Loucy (cell line): ENCODE data around the gene PRM1.

Experiments used
- H2AFZ ChIP-seq: fragments of 200-600 bp; sonication (generic); 2 replicates; pipeline ENCODE4 v1.6.0; 2016; ENCODE audit warnings: antibody characterized with exemption, mild to moderate bottlenecking, low read length, moderate library complexity
- H3F3A ChIP-seq: fragments of 200-600 bp; 2 replicates; pipeline ENCODE4 v1.6.0; 2016; ENCODE audit warnings: antibody characterized with exemption, low read depth, mild to moderate bottlenecking
- H3K27me3 ChIP-seq: fragments of 200-600 bp; sonication (generic); 2 replicates; pipeline ENCODE4 v1.6.1; 2014; ENCODE audit warnings: low read length, mild to moderate bottlenecking; ENCODE audit not compliant: insufficient read depth, poor library complexity, severe bottlenecking
- H3K36me3 ChIP-seq: fragments of 200-600 bp; sonication (generic); 2 replicates; pipeline ENCODE4 v1.6.1; 2016; ENCODE audit warnings: low read length; ENCODE audit not compliant: insufficient read depth
- H3K4me1 ChIP-seq: fragments of 200-600 bp; sonication (generic); 2 replicates; pipeline ENCODE4 v1.5.1; 2014; ENCODE audit warnings: low read length, mild to moderate bottlenecking; ENCODE audit not compliant: insufficient read depth, poor library complexity, severe bottlenecking
- H3K4me2 ChIP-seq: fragments of 200-600 bp; sonication (generic); 2 replicates; pipeline ENCODE4 v1.6.0; 2014; ENCODE audit warnings: antibody characterized with exemption, low read length, low read depth, mild to moderate bottlenecking; ENCODE audit not compliant: poor library complexity, severe bottlenecking
- H3K4me3 ChIP-seq: fragments of 200-600 bp; sonication (generic); 2 replicates; pipeline ENCODE4 v1.5.1; 2014; ENCODE audit warnings: low read length, mild to moderate bottlenecking, mixed read lengths; ENCODE audit not compliant: poor library complexity, severe bottlenecking
- H3K79me2 ChIP-seq: fragments of 200-600 bp; sonication (generic); 2 replicates; pipeline ENCODE4 v1.6.1; 2014; ENCODE audit warnings: low read length; ENCODE audit not compliant: insufficient read depth
- H3K9ac ChIP-seq: fragments of 200-600 bp; sonication (generic); 2 replicates; pipeline ENCODE4 v1.6.0; 2014; ENCODE audit warnings: mild to moderate bottlenecking, low read depth, low read length, moderate library complexity; ENCODE audit not compliant: poor library complexity, severe bottlenecking
- H3K9me2 ChIP-seq: fragments of 200-600 bp; sonication (generic); replicated peaks from 2 replicates; pipeline ENCODE4 v1.6.1; 2016; ENCODE audit warnings: low read depth, low read length, mixed read lengths
- H3K9me3 ChIP-seq: fragments of 200-600 bp; sonication (generic); 2 replicates; pipeline ENCODE4 v1.6.1; 2014; ENCODE audit warnings: mild to moderate bottlenecking, antibody characterized with exemption, low read length, low read depth; ENCODE audit not compliant: insufficient read depth
- H4K20me1 ChIP-seq: fragments of 200-600 bp; sonication (generic); 2 replicates; pipeline ENCODE4 v1.6.0; 2014; ENCODE audit warnings: antibody characterized with exemption, low read length, mild to moderate bottlenecking; ENCODE audit not compliant: insufficient read depth, poor library complexity, severe bottlenecking
- CTCF ChIP-seq: fragments of 200-600 bp; sonication (generic); conservative IDR thresholded peaks from 2 replicates; pipeline ENCODE4 v1.5.1; 2014; ENCODE audit warnings: mild to moderate bottlenecking, antibody characterized with exemption, low read length
- EZH2phosphoT487 ChIP-seq: fragments of 200-600 bp; IDR thresholded peaks from 2 replicates; pipeline ENCODE4 v1.6.1; 2018; ENCODE audit warnings: antibody characterized with exemption, mild to moderate bottlenecking, moderate library complexity, borderline replicate concordance

The PRM1 gene

GRCh38 chr16:11249233-11250061 is 31.7 kb downstream of the PRM1 start:
- no peak overlapping the region for H2AFZ ChIP-seq
- H3K9me3 ChIP-seq, result no peaks in the 10 kb centered on the region
- no peak overlapping the region for H3K9ac ChIP-seq
- H3F3A ChIP-seq, result no peaks in the 10 kb centered on the region
- H3K4me2 ChIP-seq, result no peak overlapping the region
- no peak for TF ChIP-seq EZH2phosphoT487
- no peak for TF ChIP-seq CTCF
- no peaks in the 10 kb centered on the region for H3K9me2 ChIP-seq
- H4K20me1 ChIP-seq, result peaks cover 6% of the 10 kb centered on the region
- H3K4me3 ChIP-seq, result no peak overlapping the region
- no peaks in the 10 kb centered on the region for H3K27me3 ChIP-seq
- no peaks in the 10 kb centered on the region for H3K36me3 ChIP-seq
- peaks cover 17% of the 10 kb centered on the region for H3K4me1 ChIP-seq
- peaks cover 18% of the 10 kb centered on the region for H3K79me2 ChIP-seq

GRCh38 chr16:11248133-11248532 is 33.0 kb downstream of the PRM1 start:
- Histone ChIP-seq H3K9ac (no peak overlapping the region), H2AFZ (no peak overlapping the region), H3F3A (no peaks in the 10 kb centered on the region), H3K4me1 (peaks cover 6% of the 10 kb centered on the region), H3K27me3 (no peaks in the 10 kb centered on the region), H3K36me3 (no peaks in the 10 kb centered on the region), H4K20me1 (no peaks in the 10 kb centered on the region), H3K4me3 (no peak overlapping the region), H3K4me2 (no peak overlapping the region), H3K9me3 (no peaks in the 10 kb centered on the region), H3K79me2 (peaks cover 6% of the 10 kb centered on the region; the same call in 1 of the 2 replicates), H3K9me2 (no peaks in the 10 kb centered on the region)
- TF ChIP-seq CTCF (no peak), EZH2phosphoT487 (no peak)

- Histone ChIP-seq H3K9me3 (no peaks in the 10 kb centered on the region), H3F3A (no peaks in the 10 kb centered on the region), H3K9me2 (no peaks in the 10 kb centered on the region), H3K27me3 (no peaks in the 10 kb centered on the region), H2AFZ (no peak overlapping the region), H3K4me1 (no peaks in the 10 kb centered on the region), H3K4me3 (no peak overlapping the region), H3K4me2 (no peak overlapping the region), H3K79me2 (no peaks in the 10 kb centered on the region), H3K36me3 (no peaks in the 10 kb centered on the region), H3K9ac (no peak overlapping the region), H4K20me1 (no peaks in the 10 kb centered on the region)
- no peak for TF ChIP-seq EZH2phosphoT487
- TF ChIP-seq CTCF, result no peak
These were observed 35.1 kb downstream of the PRM1 start for GRCh38 chr16:11245988-11246387.
